Measurements from ENCODE around the gene PGA5. TPM values are rescaled to one million over a fixed set of nuclear protein-coding genes. Genes with fewer than 3 reads are reported as not detected.

PGA5 gene
- total RNA-seq, 2 donors from 2014 or later: 0.48 TPM; not detected in 1

GRCh38 chr11:61294717-61295595, 54.0 kb downstream of the PGA5 start, which contains the start of gene VWCE:
TSS of gene VWCE (minus strand) at chr11:61295316. CDS start at chr11:61295037, 279 bp downstream.
- H3K4me1 ChIP-seq: peaks cover 0 to 44% of the 10 kb centered on the region in 2 donors
- H3K27me3 ChIP-seq: no peaks in the 10 kb centered on the region
- no peak for DNase-seq (ENCODE audit: low spot score)
- peak within 1 kb of the TSS in 1 of 2 donors; percentile 64 for H3K27ac ChIP-seq
- peaks cover 8% of the 10 kb centered on the region for H3K36me3 ChIP-seq
- peak within 1 kb of the TSS; percentile 42 to 69 for H3K4me3 ChIP-seq
- TF ChIP-seq, protein P1, sequence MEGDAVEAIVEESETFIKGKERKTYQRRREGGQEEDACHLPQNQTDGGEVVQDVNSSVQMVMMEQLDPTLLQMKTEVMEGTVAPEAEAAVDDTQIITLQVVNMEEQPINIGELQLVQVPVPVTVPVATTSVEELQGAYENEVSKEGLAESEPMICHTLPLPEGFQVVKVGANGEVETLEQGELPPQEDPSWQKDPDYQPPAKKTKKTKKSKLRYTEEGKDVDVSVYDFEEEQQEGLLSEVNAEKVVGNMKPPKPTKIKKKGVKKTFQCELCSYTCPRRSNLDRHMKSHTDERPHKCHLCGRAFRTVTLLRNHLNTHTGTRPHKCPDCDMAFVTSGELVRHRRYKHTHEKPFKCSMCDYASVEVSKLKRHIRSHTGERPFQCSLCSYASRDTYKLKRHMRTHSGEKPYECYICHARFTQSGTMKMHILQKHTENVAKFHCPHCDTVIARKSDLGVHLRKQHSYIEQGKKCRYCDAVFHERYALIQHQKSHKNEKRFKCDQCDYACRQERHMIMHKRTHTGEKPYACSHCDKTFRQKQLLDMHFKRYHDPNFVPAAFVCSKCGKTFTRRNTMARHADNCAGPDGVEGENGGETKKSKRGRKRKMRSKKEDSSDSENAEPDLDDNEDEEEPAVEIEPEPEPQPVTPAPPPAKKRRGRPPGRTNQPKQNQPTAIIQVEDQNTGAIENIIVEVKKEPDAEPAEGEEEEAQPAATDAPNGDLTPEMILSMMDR (IDR thresholded peaks at IDR 0.05): peak in 1 of 2 donors; percentile 30
- no peaks in the 10 kb centered on the region for H3K9me3 ChIP-seq

GRCh38 chr11:61295596-61295926, 54.6 kb downstream of the PGA5 start:
- H3K4me3 ChIP-seq: peak overlapping the region in 1 of 2 donors; percentile 69

GRCh38 chr11:61297341-61297740, 56.4 kb downstream of the PGA5 start:
- Histone ChIP-seq H3K4me3 (no peak overlapping the region), H3K9me3 (no peaks in the 10 kb centered on the region), H3K27ac (peak overlapping the region in 1 of 2 donors; percentile 12), H3K27me3 (no peaks in the 10 kb centered on the region), H3K36me3 (peaks cover 32% of the 10 kb centered on the region), H3K4me1 (peaks cover 0 to 44% of the 10 kb centered on the region in 2 donors)
- TF ChIP-seq, protein P1 (IDR thresholded peaks at IDR 0.05): no peak
- no peak for DNase-seq (ENCODE audit: low spot score)

More at GRCh38 chr11:61295596-61295926, 54.6 kb downstream of the PGA5 start:
- Histone ChIP-seq H3K27ac (peak overlapping the region in 1 of 2 donors; percentile 64), H3K9me3 (no peaks in the 10 kb centered on the region), H3K27me3 (no peaks in the 10 kb centered on the region), H3K4me1 (peaks cover 0 to 44% of the 10 kb centered on the region in 2 donors), H3K36me3 (peaks cover 14% of the 10 kb centered on the region)
- TF ChIP-seq, protein P1 (IDR thresholded peaks at IDR 0.05): no peak
- DNase-seq (ENCODE audit: low spot score): no peak

- H3K27ac ChIP-seq: peak overlapping the region in 1 of 2 donors; percentile 12
- H3K9me3 ChIP-seq: no peaks in the 10 kb centered on the region
- no peak overlapping the region for H3K4me3 ChIP-seq
- H3K27me3 ChIP-seq: no peaks in the 10 kb centered on the region
- peak; percentile 69 for DNase-seq (ENCODE audit: low spot score)
- TF ChIP-seq, protein P1 (IDR thresholded peaks at IDR 0.05): no peak
- peaks cover 36% of the 10 kb centered on the region for H3K36me3 ChIP-seq
- H3K4me1 ChIP-seq: peaks cover 0 to 44% of the 10 kb centered on the region in 2 donors
These were observed 56.8 kb downstream of the PGA5 start for GRCh38 chr11:61297746-61298145.

GRCh38 chr11:61298663-61299244, 57.8 kb downstream of the PGA5 start:
- peaks cover 0 to 39% of the 10 kb centered on the region in 2 donors for H3K4me1 ChIP-seq
- H3K9me3 ChIP-seq: no peaks in the 10 kb centered on the region
- H3K27ac ChIP-seq: peak overlapping the region in 1 of 2 donors; percentile 1
- peaks cover 46% of the 10 kb centered on the region for H3K36me3 ChIP-seq
- H3K4me3 ChIP-seq: no peak overlapping the region
- TF ChIP-seq, protein P1 (IDR thresholded peaks at IDR 0.05): no peak
- no peak for DNase-seq (ENCODE audit: low spot score)
- no peaks in the 10 kb centered on the region for H3K27me3 ChIP-seq

Other genes starting within 250 kb of the PGA5 start
- 1 to 10 TPM in 1 of 2 donors, under 1 TPM in 1; 0.75 to 1.6 TPM for gene CD5, start 138.7 kb upstream of the PGA5 start, total RNA-seq
- 10 to 100 TPM; 12.9 to 28.8 TPM for gene VPS37C, start 79.7 kb upstream of the PGA5 start, total RNA-seq
- under 1 TPM; 0.33 to 0.55 TPM for gene PGA3, start 37.7 kb upstream of the PGA5 start, total RNA-seq
- under 1 TPM in 1 of 2 donors, not detected in 1; 0.56 TPM for gene PGA4, start 18.8 kb upstream of the PGA5 start, total RNA-seq
- gene VWCE, start 54.1 kb downstream of the PGA5 start, total RNA-seq: under 1 TPM; 0.48 to 0.94 TPM
- 100 to 1,000 TPM; 118 to 133 TPM for gene DDB1, start 91.9 kb downstream of the PGA5 start, total RNA-seq
- 10 to 100 TPM in 1 of 2 donors, 1 to 10 TPM in 1; 9.7 to 11.3 TPM for gene TKFC, start 92.1 kb downstream of the PGA5 start, total RNA-seq
- 10 to 100 TPM; 15.0 to 27.3 TPM for gene CYB561A3, start 120.7 kb downstream of the PGA5 start, total RNA-seq
- 10 to 100 TPM; 12.6 to 18.2 TPM for gene TMEM138, start 121.2 kb downstream of the PGA5 start, total RNA-seq
- gene TMEM216, start 151.4 kb downstream of the PGA5 start, total RNA-seq: 10 to 100 TPM in 1 of 2 donors, 1 to 10 TPM in 1; 9.5 to 11.7 TPM
- 10 to 100 TPM; 24.6 to 31.4 TPM for gene CPSF7, start 188.8 kb downstream of the PGA5 start, total RNA-seq
- gene SDHAF2, start 188.9 kb downstream of the PGA5 start, total RNA-seq: 10 to 100 TPM; 44.1 to 50.7 TPM